ENCODE measurements around the gene RNF224.

The RNF224 gene

DNA sequence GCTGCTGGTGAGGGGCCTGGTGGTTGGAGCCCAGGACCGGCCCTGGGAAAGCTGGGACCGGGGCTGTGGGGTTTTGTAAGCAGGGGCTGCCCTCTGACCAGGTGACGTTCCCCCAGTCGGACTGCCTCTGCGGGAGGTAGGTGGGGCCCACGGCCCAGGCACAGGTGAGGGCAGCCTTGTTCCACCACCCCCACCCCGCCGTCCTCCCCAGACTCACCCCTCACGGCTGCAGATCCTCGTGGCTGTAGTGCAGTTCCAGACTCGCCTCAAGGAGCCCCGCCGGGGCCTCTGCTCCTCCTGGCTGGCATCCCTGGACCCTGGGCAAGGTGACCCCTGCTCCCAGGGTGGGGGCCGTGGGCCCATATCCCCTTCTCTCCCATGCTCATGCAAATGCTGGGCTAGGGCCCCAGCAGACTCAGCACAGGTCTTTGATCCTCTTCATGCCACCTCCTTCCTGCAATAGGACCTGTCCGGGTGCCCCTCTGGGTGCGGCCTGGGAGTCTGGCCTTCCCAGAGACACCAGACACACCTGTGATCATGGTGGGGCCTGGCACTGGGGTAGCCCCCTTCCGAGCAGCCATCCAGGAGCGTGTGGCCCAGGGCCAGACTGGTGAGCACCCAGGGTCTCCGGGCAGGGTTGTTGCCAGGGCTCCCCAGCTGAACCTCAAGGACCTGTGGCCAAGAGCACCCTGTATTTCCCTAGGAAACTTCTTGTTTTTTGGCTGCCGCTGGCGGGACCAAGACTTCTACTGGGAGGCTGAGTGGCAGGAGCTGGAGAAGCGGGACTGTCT lies 11.9 kb upstream of the RNF224 start:
- ChIA-PET CTCF (interaction anchor here (1.0 to 1.7 kb wide), 3 partner anchors 8 to 12 kb away, joined by 3 to 5 read pairs (median 3); partner anchors contain the start of genes CYSRT1 and RNF224), POLR2A (interaction anchor here (0.8 to 2.8 kb wide), 3 partner anchors 7 to 25 kb away, joined by 3 to 12 read pairs (median 9); partner anchors contain the start of genes RNF208 and TUBB4B)
- no peak overlapping the region for H3K4me3 ChIP-seq (ENCODE audit: low read depth, low read length)
- TF ChIP-seq, protein P1, sequence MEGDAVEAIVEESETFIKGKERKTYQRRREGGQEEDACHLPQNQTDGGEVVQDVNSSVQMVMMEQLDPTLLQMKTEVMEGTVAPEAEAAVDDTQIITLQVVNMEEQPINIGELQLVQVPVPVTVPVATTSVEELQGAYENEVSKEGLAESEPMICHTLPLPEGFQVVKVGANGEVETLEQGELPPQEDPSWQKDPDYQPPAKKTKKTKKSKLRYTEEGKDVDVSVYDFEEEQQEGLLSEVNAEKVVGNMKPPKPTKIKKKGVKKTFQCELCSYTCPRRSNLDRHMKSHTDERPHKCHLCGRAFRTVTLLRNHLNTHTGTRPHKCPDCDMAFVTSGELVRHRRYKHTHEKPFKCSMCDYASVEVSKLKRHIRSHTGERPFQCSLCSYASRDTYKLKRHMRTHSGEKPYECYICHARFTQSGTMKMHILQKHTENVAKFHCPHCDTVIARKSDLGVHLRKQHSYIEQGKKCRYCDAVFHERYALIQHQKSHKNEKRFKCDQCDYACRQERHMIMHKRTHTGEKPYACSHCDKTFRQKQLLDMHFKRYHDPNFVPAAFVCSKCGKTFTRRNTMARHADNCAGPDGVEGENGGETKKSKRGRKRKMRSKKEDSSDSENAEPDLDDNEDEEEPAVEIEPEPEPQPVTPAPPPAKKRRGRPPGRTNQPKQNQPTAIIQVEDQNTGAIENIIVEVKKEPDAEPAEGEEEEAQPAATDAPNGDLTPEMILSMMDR (IDR thresholded peaks at IDR 0.05; ENCODE audit: insufficient read depth, low read length, missing control alignments): no peak
- no peak for DNase-seq (ENCODE audit: low read depth, low spot score)

DNA sequence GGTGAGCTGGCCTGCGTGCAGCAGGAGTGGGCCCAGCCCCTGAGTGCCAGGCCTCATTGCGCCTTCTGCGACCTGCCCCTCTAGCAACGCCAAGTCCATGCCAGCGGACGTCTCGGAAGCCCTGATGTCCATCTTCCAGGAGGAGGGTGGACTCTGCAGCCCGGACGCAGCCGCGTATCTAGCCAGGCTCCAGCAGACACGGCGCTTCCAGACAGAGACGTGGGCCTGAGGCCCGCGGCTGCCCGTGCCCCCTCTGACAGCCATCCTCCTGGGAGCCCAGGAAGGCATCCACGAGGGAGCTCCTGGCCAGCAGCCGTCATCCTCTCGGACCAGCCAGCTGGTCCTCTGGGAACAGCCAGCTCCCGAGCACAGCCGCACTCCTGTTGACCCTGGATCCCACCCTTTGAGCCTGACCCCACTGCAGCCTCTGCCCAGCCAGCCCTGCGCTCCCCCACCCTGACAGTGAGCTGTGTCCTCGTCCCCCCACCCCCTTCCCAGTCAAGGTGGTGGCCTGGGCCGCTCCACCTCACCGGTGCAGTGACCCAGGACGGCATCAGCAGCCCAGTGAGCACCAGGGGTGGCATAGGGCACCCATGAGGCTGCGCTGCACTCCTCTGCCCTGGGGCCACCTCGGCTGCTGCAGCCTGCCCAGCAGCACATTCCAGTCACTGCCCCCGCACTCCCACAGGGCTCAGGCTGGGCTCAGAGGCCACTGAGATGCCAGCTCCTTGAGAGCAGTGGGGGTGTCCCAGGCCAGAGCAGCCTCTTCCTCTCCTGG lies 10.9 kb upstream of the RNF224 start:
- ChIA-PET POLR2A (interaction anchor here (0.5 to 1.9 kb wide), 2 partner anchors 15 to 24 kb away, joined by 3 to 9 read pairs; partner anchors contain the start of genes TPRN and TUBB4B), CTCF (interaction anchor here (1.0 to 1.7 kb wide), 3 partner anchors 9 to 11 kb away, joined by 3 to 5 read pairs (median 3); partner anchors contain the start of genes CYSRT1 and RNF224)
- no peak for DNase-seq (ENCODE audit: low read depth, low spot score)
- H3K4me3 ChIP-seq (ENCODE audit: low read depth, low read length): no peak overlapping the region
- TF ChIP-seq, protein P1 (IDR thresholded peaks at IDR 0.05; ENCODE audit: insufficient read depth, low read length, missing control alignments): no peak

DNA sequence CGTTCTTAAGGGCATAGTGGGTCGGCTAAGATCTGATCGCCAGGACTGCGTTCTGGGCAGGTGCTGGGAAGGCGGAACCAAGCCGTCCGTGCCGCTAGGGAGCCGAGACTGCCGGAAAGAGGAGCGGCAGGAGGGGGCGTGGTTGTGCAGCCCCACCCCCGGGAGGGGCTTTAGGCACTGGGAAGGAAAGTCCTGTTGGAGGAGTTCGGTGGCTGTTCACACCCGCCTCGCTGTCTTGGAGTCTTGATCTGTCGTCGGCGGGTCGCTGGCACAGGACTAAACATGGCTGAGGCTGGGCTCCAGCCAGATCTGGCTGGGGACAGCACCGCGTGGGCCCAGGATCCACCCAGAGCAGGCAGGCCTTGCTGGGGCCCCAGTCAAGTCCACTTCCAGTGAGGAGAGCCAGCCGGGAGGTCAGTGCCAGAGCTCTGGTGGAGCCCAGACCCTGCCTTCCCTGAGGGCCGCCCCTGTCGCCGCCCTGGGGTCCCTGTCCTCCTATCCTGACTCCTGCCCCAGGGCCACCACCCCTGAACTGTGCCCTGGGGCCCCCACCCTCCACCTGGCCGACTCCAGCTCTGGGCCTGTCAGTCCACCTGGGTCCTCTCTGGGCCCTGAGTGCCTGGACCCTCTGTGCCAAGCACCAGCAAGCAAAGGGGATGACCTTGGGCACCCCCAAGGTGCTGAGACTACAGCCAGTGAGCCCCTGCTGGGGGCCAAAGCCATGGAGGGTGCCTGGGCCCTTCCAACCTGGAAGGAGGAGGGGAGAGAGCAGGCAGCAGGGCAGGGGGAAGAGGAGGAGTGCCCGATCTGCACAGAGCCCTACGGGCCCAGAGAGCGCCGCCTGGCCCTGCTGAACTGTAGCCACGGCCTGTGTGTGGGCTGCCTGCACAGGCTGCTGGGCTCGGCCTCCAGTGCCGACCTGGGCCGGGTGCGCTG lies 9.8 kb upstream of the RNF224 start:
- no peak overlapping the region for H3K4me3 ChIP-seq (ENCODE audit: low read depth, low read length)
- TF ChIP-seq, protein P1 (IDR thresholded peaks at IDR 0.05; ENCODE audit: insufficient read depth, low read length, missing control alignments): no peak
- DNase-seq (ENCODE audit: low read depth, low spot score): no peak
- ChIA-PET POLR2A (interaction anchor here (1.9 kb wide), 1 partner anchor 23 kb away, joined by 9 read pairs; the partner anchor contains the start of gene TUBB4B), CTCF (no interaction called here)

DNA sequence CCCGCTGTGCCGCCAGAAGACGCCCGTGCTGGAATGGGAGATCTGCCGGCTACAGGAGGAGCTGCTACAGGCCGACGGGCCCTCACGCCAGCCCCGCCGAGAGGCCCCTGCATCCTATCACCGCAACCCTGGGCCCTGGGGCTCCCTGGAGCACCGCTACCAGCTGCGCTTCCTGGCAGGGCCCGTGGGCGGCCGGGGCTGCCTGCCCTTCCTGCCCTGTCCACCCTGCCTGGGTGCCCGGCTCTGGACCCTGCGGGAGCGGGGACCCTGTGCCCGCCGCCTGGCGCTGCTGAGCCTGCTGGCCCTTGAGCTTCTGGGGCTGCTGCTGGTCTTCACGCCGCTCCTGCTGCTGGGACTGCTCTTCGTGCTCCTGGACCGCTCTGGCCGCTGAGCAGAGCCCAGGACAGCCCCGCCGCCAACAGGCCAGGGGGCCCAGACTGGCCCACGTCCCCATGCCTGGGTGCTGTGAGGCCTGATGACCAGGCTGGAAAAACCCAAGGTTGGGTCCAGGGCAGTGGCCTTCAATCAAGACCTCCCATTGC lies 9.0 kb upstream of the RNF224 start:
- H3K4me3 ChIP-seq (ENCODE audit: low read depth, low read length): no peak overlapping the region
- TF ChIP-seq, protein P1 (IDR thresholded peaks at IDR 0.05; ENCODE audit: insufficient read depth, low read length, missing control alignments): no peak
- POLR2A ChIA-PET: no interaction called here
- CTCF ChIA-PET: interaction anchor here (1.4 kb wide), 1 partner anchor 9 kb away, joined by 5 read pairs; the partner anchor contains the start of gene RNF224
- no peak for DNase-seq (ENCODE audit: low read depth, low spot score)

DNA sequence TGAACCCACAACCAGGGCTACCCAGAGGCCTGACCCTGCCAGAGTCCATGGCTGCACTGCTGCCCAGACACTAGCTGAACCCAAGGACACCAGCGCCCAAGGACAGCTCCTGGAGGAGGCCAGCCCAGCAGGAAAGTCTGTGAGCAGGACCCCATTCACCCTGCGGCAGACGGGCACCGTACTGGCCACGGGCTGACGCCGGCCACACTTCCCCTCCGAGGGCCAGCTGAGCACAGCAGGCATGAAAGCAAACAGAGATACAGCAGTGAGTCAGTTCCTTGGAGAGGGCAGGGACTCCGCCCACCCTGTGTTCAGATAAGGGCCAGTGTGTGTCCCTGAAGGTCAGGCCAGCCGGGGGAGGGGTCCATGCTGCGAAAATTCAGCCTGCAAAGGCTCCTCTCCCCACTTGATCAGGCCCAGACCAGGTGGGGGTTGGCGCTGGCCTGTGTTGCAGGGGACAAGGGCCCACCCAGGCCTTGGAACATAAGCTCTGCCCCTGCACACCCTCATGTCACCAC lies 8.5 kb upstream of the RNF224 start:
- POLR2A ChIA-PET: no interaction called here
- no peak overlapping the region for H3K4me3 ChIP-seq (ENCODE audit: low read depth, low read length)
- CTCF ChIA-PET: interaction anchor here (1.0 to 1.4 kb wide), 2 partner anchors 9 to 18 kb away, joined by 4 to 5 read pairs; partner anchors contain the start of gene RNF224
- DNase-seq (ENCODE audit: low read depth, low spot score): no peak
- TF ChIP-seq, protein P1 (IDR thresholded peaks at IDR 0.05; ENCODE audit: insufficient read depth, low read length, missing control alignments): no peak
